Measurements from ENCODE around the gene LRP8. TPM values are rescaled to one million over a fixed set of nuclear protein-coding genes. Genes with fewer than 3 reads are reported as not detected.
"Not testable (repeated sequence)": the region's sequence is repeated elsewhere in the genome, so short reads cannot be mapped to it uniquely, and the experiment has no call there.

The LRP8 gene
- total RNA-seq, 3 donors from 2014 or later, result 1.6 to 14.7 (median 6.3) TPM

GRCh38 chr1:53210352-53210751 lies 117.5 kb downstream of the LRP8 start:
- Histone ChIP-seq H3K36me3 (peaks cover 4% of the 10 kb centered on the region), H3K27me3 (no peaks in the 10 kb centered on the region), H3K27ac (no peak overlapping the region), H3K4me1 (no peaks in the 10 kb centered on the region), H3K4me3 (no peak overlapping the region), H3K9me3 (peaks cover 5 to 11% of the 10 kb centered on the region in 2 donors)
- intact Hi-C loops (cut with DNase I; ENCODE audit: low total_unique reads), result no loop called here
- TF ChIP-seq CTCF (IDR thresholded peaks at IDR 0.05), result no peak
- no peak for TF ChIP-seq POLR2AphosphoS5 (IDR thresholded peaks at IDR 0.05)
- no peak for TF ChIP-seq POLR2A (IDR thresholded peaks at IDR 0.05)
- no peak for DNase-seq (ENCODE audit: low spot score in 2 of 2)

DNA sequence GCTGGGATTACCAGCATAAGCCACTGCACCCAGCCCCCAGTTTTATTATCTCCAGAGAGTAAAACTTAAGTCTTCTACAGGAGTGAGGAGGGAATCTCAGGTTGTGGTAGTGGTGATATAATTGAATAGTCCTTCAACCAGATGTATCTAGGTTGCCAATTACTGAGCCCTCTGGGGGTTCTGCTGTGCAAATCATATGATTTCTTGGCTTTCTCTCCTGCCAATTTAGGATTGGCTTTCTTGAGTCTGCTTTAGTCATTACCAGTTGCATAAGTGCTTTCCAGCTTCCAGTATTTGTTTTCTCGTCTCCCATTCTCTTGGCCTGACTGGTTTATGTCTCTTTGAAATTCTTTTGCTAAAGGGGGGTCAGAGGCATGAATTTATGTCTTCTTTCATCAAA lies 120.1 kb downstream of the LRP8 start:
- no peak overlapping the region for H3K4me3 ChIP-seq
- H3K27ac ChIP-seq, result no peak overlapping the region
- no peaks in the 10 kb centered on the region for H3K4me1 ChIP-seq
- H3K27me3 ChIP-seq, result no peaks in the 10 kb centered on the region
- TF ChIP-seq POLR2A (IDR thresholded peaks at IDR 0.05), result no peak
- no peak for TF ChIP-seq POLR2AphosphoS5 (IDR thresholded peaks at IDR 0.05)
- no peak for TF ChIP-seq CTCF (IDR thresholded peaks at IDR 0.05)
- H3K9me3 ChIP-seq, result peaks cover 5 to 11% of the 10 kb centered on the region in 2 donors
- intact Hi-C loops (cut with DNase I; ENCODE audit: low total_unique reads), result no loop called here
- peaks cover 4% of the 10 kb centered on the region for H3K36me3 ChIP-seq
- no peak for DNase-seq (ENCODE audit: low spot score in 2 of 2)

- TF ChIP-seq CTCF (IDR thresholded peaks at IDR 0.05) (no peak), POLR2A (IDR thresholded peaks at IDR 0.05) (no peak), POLR2AphosphoS5 (IDR thresholded peaks at IDR 0.05) (no peak)
- no peak overlapping the region for H3K4me3 ChIP-seq
Measured at GRCh38 chr1:53206735-53207379, 121.0 kb downstream of the LRP8 start.

DNA sequence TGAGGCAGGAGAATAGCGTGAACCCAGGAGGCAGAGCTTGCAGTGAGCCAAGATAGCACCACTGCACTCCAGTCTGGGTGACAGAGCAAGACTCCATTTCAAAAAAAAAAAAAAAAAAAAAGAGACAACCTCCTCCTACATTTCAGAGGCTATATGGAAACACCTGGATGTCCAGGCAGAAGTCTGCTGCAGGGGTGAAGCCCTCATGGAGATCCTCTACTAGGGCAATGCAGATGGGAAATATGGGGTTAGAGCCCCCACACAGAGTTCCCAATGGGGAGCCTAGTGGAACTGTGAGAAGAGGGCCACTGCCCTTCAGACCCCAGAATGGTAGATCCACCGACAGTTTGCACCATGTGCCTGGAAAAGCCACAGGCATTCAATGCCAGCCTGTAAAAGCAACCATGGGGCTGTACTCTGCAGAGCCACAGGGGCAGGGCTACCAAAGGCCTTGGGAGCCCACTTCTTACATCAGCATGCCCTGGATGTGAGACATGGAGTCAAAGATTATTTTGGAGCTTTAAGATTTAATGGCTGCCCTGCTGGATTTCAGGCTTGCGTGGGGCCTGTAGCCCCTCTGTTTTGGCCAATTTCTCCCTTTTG lies 121.7 kb downstream of the LRP8 start:
- intact Hi-C loops (cut with DNase I; ENCODE audit: low total_unique reads); H3K4me3 ChIP-seq; H3K4me1 ChIP-seq; DNase-seq (ENCODE audit: low spot score in 2 of 2); H3K27me3 ChIP-seq; H3K36me3 ChIP-seq; H3K27ac ChIP-seq: not testable (repeated sequence)
- peaks cover 5 to 11% of the 10 kb centered on the region in 2 donors for H3K9me3 ChIP-seq

More at GRCh38 chr1:53206735-53207379, 121.0 kb downstream of the LRP8 start:
- H3K4me1 ChIP-seq, result no peaks in the 10 kb centered on the region
- DNase-seq (ENCODE audit: low spot score in 2 of 2), result no peak
- H3K9me3 ChIP-seq, result peaks cover 5 to 11% of the 10 kb centered on the region in 2 donors
- H3K36me3 ChIP-seq, result peaks cover 4% of the 10 kb centered on the region
- intact Hi-C loops (cut with DNase I; ENCODE audit: low total_unique reads), result no loop called here
- no peak overlapping the region for H3K27ac ChIP-seq
- H3K27me3 ChIP-seq, result no peaks in the 10 kb centered on the region

DNA sequence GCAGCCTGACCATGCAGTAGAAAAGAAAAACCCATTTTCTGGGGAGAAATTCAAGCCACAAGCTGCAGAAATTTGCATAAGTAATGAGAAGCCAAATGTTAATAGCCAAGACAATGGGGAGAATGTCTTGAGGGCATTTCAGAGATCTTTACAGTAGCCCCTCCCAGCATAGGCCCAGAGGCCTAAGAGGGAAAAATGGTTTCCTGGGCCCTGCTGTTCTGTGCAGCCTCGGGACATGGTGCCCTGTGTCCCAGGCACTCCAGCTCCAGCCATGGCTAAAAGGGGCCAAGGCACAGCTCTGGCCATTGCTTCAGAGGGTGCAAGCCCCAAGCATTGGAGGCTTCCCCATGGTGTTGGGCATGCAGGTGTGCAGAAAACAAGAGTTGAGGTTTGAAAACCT lies 122.4 kb downstream of the LRP8 start:
- not testable (repeated sequence) for DNase-seq (ENCODE audit: low spot score in 2 of 2)

DNA sequence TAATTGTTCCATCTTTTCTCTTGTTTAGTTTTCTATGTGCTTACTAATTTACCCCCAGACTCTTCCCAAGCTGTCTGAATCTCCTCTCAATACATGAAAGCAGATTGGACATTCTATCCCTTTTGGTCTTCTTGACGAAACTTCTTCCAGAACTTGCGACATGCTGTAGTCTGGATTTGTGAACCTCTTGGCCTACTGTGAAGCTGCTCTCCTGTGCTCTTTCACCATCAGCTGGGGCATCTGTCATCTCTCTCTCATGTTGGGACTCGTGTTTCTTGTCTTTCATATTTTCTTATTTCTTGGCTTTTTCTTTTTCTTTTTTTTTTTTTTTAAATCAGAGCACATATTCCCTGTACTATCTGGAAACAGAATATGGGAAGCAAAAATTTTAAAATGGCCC lies 124.4 kb downstream of the LRP8 start:
- no peak for TF ChIP-seq CTCF (IDR thresholded peaks at IDR 0.05)
- TF ChIP-seq POLR2A (IDR thresholded peaks at IDR 0.05), result no peak
- TF ChIP-seq POLR2AphosphoS5 (IDR thresholded peaks at IDR 0.05), result no peak
- Histone ChIP-seq H3K27me3 (no peaks in the 10 kb centered on the region), H3K9me3 (peaks cover 5 to 11% of the 10 kb centered on the region in 2 donors), H3K4me1 (no peaks in the 10 kb centered on the region), H3K27ac (no peak overlapping the region), H3K4me3 (no peak overlapping the region), H3K36me3 (no peaks in the 10 kb centered on the region)
- DNase-seq (ENCODE audit: low spot score in 2 of 2), result no peak
- intact Hi-C loops (cut with DNase I; ENCODE audit: low total_unique reads), result no loop called here

More for the DNA sequence above, 122.4 kb downstream of the LRP8 start:
- intact Hi-C loops (cut with DNase I; ENCODE audit: low total_unique reads); H3K4me1 ChIP-seq; H3K4me3 ChIP-seq; H3K27ac ChIP-seq; H3K27me3 ChIP-seq; H3K36me3 ChIP-seq: not testable (repeated sequence)
- H3K9me3 ChIP-seq, result peaks cover 5 to 11% of the 10 kb centered on the region in 2 donors
